HEK293 (cell line): Measurements from ENCODE around the gene HRG.

Source experiments
- CTCF ChIA-PET: fragments of 350-600 bp; formaldehyde crosslinking; extraction: SDS; loops from one replicate; lab custom pipeline; 2021; ENCODE audit warnings: antibody characterized with exemption; lab: Yijun Ruan, JAX
- POLR2A ChIA-PET: fragments of 300-600 bp; formaldehyde crosslinking; extraction: SDS; loops from one replicate; lab custom pipeline; 2020; ENCODE audit warnings: antibody characterized with exemption, inconsistent platforms; lab: Yijun Ruan, JAX
- H3K27ac ChIP-seq: fragments of 200-500 bp; sonication (Bioruptor generic); 2 replicates; pipeline ENCODE4 v1.5.1; 2014; ENCODE audit warnings: low read depth, low read length, control low read depth, inconsistent platforms; ENCODE audit errors: extremely low read depth
- H3K36me3 ChIP-seq, 2 experiments: fragments of 200-500 bp in 1 of 2; sonication (Bioruptor generic) in 1 of 2; 1 replicate in 1 of 2; 2 replicates in 1 of 2; pipeline ENCODE4 v1.5.1; 2014 to 2017; ENCODE audit warnings: inconsistent platforms in 2 of 2, low read length in 2 of 2; ENCODE audit not compliant: control insufficient read depth in 2 of 2, insufficient read depth in 1 of 2
- H3K4me1 ChIP-seq: fragments of 200-500 bp; sonication (Bioruptor generic); 2 replicates; pipeline ENCODE4 v1.5.1; 2014; ENCODE audit warnings: mild to moderate bottlenecking, low read length, inconsistent platforms; ENCODE audit not compliant: control insufficient read depth, insufficient read depth
- H3K4me3 ChIP-seq: 2 replicates; pipeline ENCODE4 v1.5.1; 2011; ENCODE audit warnings: low read depth, mild to moderate bottlenecking, control low read depth, low read length, moderate library complexity
- H3K9me3 ChIP-seq: fragments of 200-500 bp; sonication (Bioruptor generic); 2 replicates; pipeline ENCODE4 v1.5.1; 2014; ENCODE audit warnings: low read depth, low read length, inconsistent platforms; ENCODE audit not compliant: control insufficient read depth, insufficient read depth
- IKZF3 ChIP-seq: fragments of 450-650 bp; IDR thresholded peaks from 2 replicates; pipeline ENCODE4 v1.5.0; 2018; ENCODE audit warnings: missing biosample characterization, mild to moderate bottlenecking, missing genetic modification characterization, moderate library complexity
- KLF1 ChIP-seq: fragments of 450-650 bp; formaldehyde crosslinking; IDR thresholded peaks from 2 replicates; pipeline ENCODE4 v1.5.1; 2016; ENCODE audit warnings: missing biosample characterization, missing genetic modification characterization
- KLF10 ChIP-seq: fragments of 450-650 bp; IDR thresholded peaks from 2 replicates; pipeline ENCODE4 v1.5.1; 2018; ENCODE audit warnings: missing biosample characterization, mild to moderate bottlenecking, missing genetic modification characterization
- OVOL3 ChIP-seq: fragments of 450-650 bp; formaldehyde crosslinking; IDR thresholded peaks from 2 replicates; pipeline ENCODE4 v1.5.1; 2016; ENCODE audit warnings: missing biosample characterization, missing genetic modification characterization
- RBAK ChIP-seq: fragments of 450-650 bp; formaldehyde crosslinking; IDR thresholded peaks from 2 replicates; pipeline ENCODE4 v1.5.1; 2016; ENCODE audit warnings: missing biosample characterization, missing genetic modification characterization
- SP2 ChIP-seq: fragments of 450-650 bp; formaldehyde crosslinking; IDR thresholded peaks from 2 replicates; pipeline ENCODE4 v1.5.1; 2016; ENCODE audit warnings: missing biosample characterization, missing genetic modification characterization
- YY1 ChIP-seq: fragments of 450-650 bp; formaldehyde crosslinking; IDR thresholded peaks from 2 replicates; pipeline ENCODE4 v1.5.1; 2018; ENCODE audit warnings: missing biosample characterization, missing genetic modification characterization
- ZBTB20 ChIP-seq: fragments of 450-650 bp; formaldehyde crosslinking; IDR thresholded peaks from 2 replicates; pipeline ENCODE4 v1.5.1; 2016; ENCODE audit warnings: missing biosample characterization, missing genetic modification characterization
- ZBTB7A ChIP-seq: fragments of 450-650 bp; formaldehyde crosslinking; IDR thresholded peaks from 2 replicates; pipeline ENCODE4 v1.5.1; 2016; ENCODE audit warnings: low read depth, missing biosample characterization, missing genetic modification characterization
- ZEB2 ChIP-seq: fragments of 450-650 bp; formaldehyde crosslinking; IDR thresholded peaks from 2 replicates; pipeline ENCODE4 v1.5.1; 2016; ENCODE audit warnings: missing biosample characterization, missing genetic modification characterization
- ZNF121 ChIP-seq: fragments of 450-650 bp; formaldehyde crosslinking; IDR thresholded peaks from 2 replicates; pipeline ENCODE4 v1.5.1; 2016; ENCODE audit warnings: missing biosample characterization, missing genetic modification characterization
- ZNF133 ChIP-seq: fragments of 450-650 bp; formaldehyde crosslinking; IDR thresholded peaks from 2 replicates; pipeline ENCODE4 v1.5.1; 2016; ENCODE audit warnings: missing biosample characterization, missing genetic modification characterization
- ZNF184 ChIP-seq: fragments of 450-650 bp; IDR thresholded peaks from 2 replicates; pipeline ENCODE4 v1.5.1; 2018; ENCODE audit warnings: missing biosample characterization, mild to moderate bottlenecking, missing genetic modification characterization
- ZNF202 ChIP-seq: fragments of 450-650 bp; formaldehyde crosslinking; IDR thresholded peaks from 2 replicates; pipeline ENCODE4 v1.5.1; 2016; ENCODE audit warnings: missing biosample characterization, missing genetic modification characterization, borderline replicate concordance
- ZNF221 ChIP-seq: fragments of 450-650 bp; formaldehyde crosslinking; IDR thresholded peaks from 2 replicates; pipeline ENCODE4 v1.5.1; 2017; ENCODE audit warnings: missing biosample characterization, missing genetic modification characterization, borderline replicate concordance
- ZNF23 ChIP-seq: fragments of 450-650 bp; formaldehyde crosslinking; IDR thresholded peaks from 2 replicates; pipeline ENCODE4 v1.5.1; 2016; ENCODE audit warnings: missing biosample characterization, missing genetic modification characterization, borderline replicate concordance
- ZNF239 ChIP-seq: fragments of 450-650 bp; formaldehyde crosslinking; IDR thresholded peaks from 2 replicates; pipeline ENCODE4 v1.5.1; 2016; ENCODE audit warnings: missing biosample characterization, missing genetic modification characterization
- ZNF24 ChIP-seq: fragments of 450-650 bp; formaldehyde crosslinking; IDR thresholded peaks from 2 replicates; pipeline ENCODE4 v1.5.1; 2016; ENCODE audit warnings: missing biosample characterization, missing genetic modification characterization
- ZNF366 ChIP-seq: fragments of 450-650 bp; formaldehyde crosslinking; conservative IDR thresholded peaks from 2 replicates; pipeline ENCODE4 v1.5.1; 2016; ENCODE audit warnings: missing biosample characterization, missing genetic modification characterization
- ZNF37A ChIP-seq: fragments of 450-650 bp; IDR thresholded peaks from 2 replicates; pipeline ENCODE4 v1.5.1; 2018; ENCODE audit warnings: missing biosample characterization, missing genetic modification characterization
- ZNF423 ChIP-seq: fragments of 450-650 bp; formaldehyde crosslinking; IDR thresholded peaks from 2 replicates; pipeline ENCODE4 v1.5.1; 2016; ENCODE audit warnings: missing biosample characterization, missing genetic modification characterization
- ZNF501 ChIP-seq: fragments of 450-650 bp; formaldehyde crosslinking; IDR thresholded peaks from 2 replicates; pipeline ENCODE4 v1.5.1; 2016; ENCODE audit warnings: missing biosample characterization, missing genetic modification characterization
- ZNF530 ChIP-seq: fragments of 450-650 bp; formaldehyde crosslinking; IDR thresholded peaks from 2 replicates; pipeline ENCODE4 v1.5.1; 2016; ENCODE audit warnings: low read depth, missing biosample characterization, missing genetic modification characterization
- ZNF561 ChIP-seq: fragments of 450-650 bp; IDR thresholded peaks from 2 replicates; pipeline ENCODE4 v1.5.1; 2018; ENCODE audit warnings: missing biosample characterization, missing genetic modification characterization, borderline replicate concordance
- ZNF654 ChIP-seq: fragments of 450-650 bp; formaldehyde crosslinking; IDR thresholded peaks from 2 replicates; pipeline ENCODE4 v1.5.1; 2016; ENCODE audit warnings: low read depth, missing biosample characterization, missing genetic modification characterization
- ZNF658 ChIP-seq: fragments of 450-650 bp; formaldehyde crosslinking; IDR thresholded peaks from 2 replicates; pipeline ENCODE4; 2016; ENCODE audit warnings: missing biosample characterization, missing genetic modification characterization
- ZNF701 ChIP-seq: fragments of 450-650 bp; formaldehyde crosslinking; IDR thresholded peaks from 2 replicates; pipeline ENCODE4 v1.5.1; 2016; ENCODE audit warnings: missing biosample characterization, missing genetic modification characterization
- ZNF707 ChIP-seq: fragments of 450-650 bp; formaldehyde crosslinking; IDR thresholded peaks from 2 replicates; pipeline ENCODE4 v1.5.1; 2016; ENCODE audit warnings: missing biosample characterization, missing genetic modification characterization
- ZNF830 ChIP-seq: fragments of 450-650 bp; IDR thresholded peaks from 2 replicates; pipeline ENCODE4 v1.5.0; 2018; ENCODE audit warnings: missing biosample characterization, missing genetic modification characterization, low read depth, mild to moderate bottlenecking, moderate library complexity
- ZSCAN16 ChIP-seq: fragments of 450-650 bp; formaldehyde crosslinking; IDR thresholded peaks from 2 replicates; pipeline ENCODE4 v1.5.1; 2016; ENCODE audit warnings: missing biosample characterization, missing genetic modification characterization
- ZSCAN30 ChIP-seq: fragments of 450-650 bp; IDR thresholded peaks from 2 replicates; pipeline ENCODE4 v1.5.1; 2018; ENCODE audit warnings: missing biosample characterization, mild to moderate bottlenecking, missing genetic modification characterization, moderate library complexity
- TF ChIP-seq, protein P1 (sequence below): IDR thresholded peaks from 2 replicates; pipeline ENCODE4 v1.6.1; 2011; ENCODE audit warnings: mild to moderate bottlenecking, low read depth, low read length, borderline replicate concordance
- TF ChIP-seq, protein P2 (sequence below): fragments of 450-650 bp; formaldehyde crosslinking; IDR thresholded peaks from 2 replicates; pipeline ENCODE4 v1.5.1; 2017; ENCODE audit warnings: missing biosample characterization, missing genetic modification characterization
- TF ChIP-seq, protein P3 (sequence below): fragments of 450-650 bp; IDR thresholded peaks from 2 replicates; pipeline ENCODE4 v1.5.1; 2018; ENCODE audit warnings: missing biosample characterization, mild to moderate bottlenecking, missing genetic modification characterization

The HRG gene

DNA sequence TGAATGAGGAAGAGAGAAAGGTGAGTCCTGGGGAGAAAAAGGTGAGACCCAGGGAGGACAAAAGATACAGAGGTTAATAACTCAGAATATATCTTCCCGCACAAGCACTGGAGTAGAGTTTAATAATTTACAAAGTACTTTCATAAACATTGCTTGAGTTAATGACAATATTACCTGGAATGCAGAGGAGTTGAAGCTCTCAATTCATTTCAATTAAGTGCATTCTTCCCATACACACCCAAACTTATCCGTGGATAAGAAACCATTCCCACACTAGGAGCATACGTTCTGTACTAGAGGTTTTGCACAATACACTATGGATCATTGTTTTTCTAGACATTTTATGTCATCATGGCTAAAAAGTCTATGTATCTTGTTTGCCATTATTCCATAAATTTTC, 28.0 kb downstream of the HRG start:
- no peaks in the 10 kb centered on the region for H3K9me3 ChIP-seq
- ChIA-PET POLR2A (no interaction called here), CTCF (interaction anchor here (0.6 kb wide), 1 partner anchor 369 kb away, joined by 5 read pairs; no protein-coding TSS in a partner anchor)
- no peak overlapping the region for H3K27ac ChIP-seq
- H3K36me3 ChIP-seq = no peaks in the 10 kb centered on the region
- no peak for TF ChIP-seq ZNF202 (tag by site-specific recombination)
- no peak for TF ChIP-seq ZNF366 (tag by site-specific recombination)
- TF ChIP-seq ZNF37A (tag by site-specific recombination) = no peak
- TF ChIP-seq ZNF423 (tag by site-specific recombination) = no peak
- TF ChIP-seq RBAK = no peak
- no peak for TF ChIP-seq ZBTB20 (tag by site-specific recombination)
- no peak for TF ChIP-seq ZNF184 (tag by site-specific recombination)
- no peak for TF ChIP-seq ZEB2 (tag by site-specific recombination)
- no peak for TF ChIP-seq KLF1 (tag by site-specific recombination)
- TF ChIP-seq ZNF239 (tag by site-specific recombination) = no peak
- no peak for TF ChIP-seq ZSCAN16 (tag by site-specific recombination)
- no peak for TF ChIP-seq OVOL3 (tag by site-specific recombination)
- TF ChIP-seq ZNF133 (tag by site-specific recombination) = no peak
- TF ChIP-seq YY1 = no peak
- TF ChIP-seq ZNF654 (tag by site-specific recombination) = no peak
- no peak for TF ChIP-seq ZNF530 (tag by site-specific recombination)
- TF ChIP-seq, protein P1, sequence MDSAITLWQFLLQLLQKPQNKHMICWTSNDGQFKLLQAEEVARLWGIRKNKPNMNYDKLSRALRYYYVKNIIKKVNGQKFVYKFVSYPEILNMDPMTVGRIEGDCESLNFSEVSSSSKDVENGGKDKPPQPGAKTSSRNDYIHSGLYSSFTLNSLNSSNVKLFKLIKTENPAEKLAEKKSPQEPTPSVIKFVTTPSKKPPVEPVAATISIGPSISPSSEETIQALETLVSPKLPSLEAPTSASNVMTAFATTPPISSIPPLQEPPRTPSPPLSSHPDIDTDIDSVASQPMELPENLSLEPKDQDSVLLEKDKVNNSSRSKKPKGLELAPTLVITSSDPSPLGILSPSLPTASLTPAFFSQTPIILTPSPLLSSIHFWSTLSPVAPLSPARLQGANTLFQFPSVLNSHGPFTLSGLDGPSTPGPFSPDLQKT = no peak
- no peak for TF ChIP-seq ZNF501 (tag by site-specific recombination)
- TF ChIP-seq ZNF561 (tag by site-specific recombination) = no peak
- no peak for TF ChIP-seq KLF10 (tag by site-specific recombination)
- no peaks in the 10 kb centered on the region for H3K4me1 ChIP-seq
- no peak overlapping the region for H3K4me3 ChIP-seq

DNA sequence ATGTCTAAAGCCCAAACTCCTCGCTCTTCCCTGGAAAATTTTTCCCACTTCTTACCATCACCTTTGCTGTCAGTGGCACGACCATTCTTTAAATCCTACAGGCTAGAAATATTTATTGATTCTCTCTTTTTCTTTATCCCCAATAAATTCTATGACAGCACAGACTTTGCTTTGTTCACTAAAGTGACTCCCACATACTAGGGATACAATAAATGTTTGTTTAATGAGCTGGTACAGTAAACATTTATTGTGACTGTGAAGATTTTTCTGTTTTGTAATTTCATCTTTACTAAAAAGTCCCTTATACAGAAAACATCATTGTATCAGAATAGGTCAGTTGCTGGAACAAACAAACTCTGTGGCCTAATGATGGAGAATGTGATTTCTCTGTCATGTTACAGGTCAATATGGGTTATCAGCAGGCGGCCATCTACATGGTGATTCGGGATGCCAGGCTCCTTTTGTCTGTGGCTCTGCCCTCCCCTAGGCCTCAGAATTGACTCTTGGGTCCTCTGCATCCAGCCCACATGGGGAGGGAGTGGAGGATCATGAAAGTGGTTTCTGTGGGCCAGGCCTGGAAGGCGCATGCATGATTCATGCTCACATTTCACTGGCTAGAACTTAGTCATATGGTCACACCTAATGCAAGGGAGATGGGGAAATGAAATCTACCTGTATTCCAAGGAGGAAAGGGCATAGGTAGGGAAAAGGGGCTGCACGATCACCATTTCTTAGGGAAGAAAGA, 28.6 kb downstream of the HRG start:
- POLR2A ChIA-PET = no interaction called here
- Histone ChIP-seq H3K4me1 (no peaks in the 10 kb centered on the region), H3K9me3 (no peaks in the 10 kb centered on the region), H3K4me3 (no peak overlapping the region), H3K36me3 (no peaks in the 10 kb centered on the region), H3K27ac (no peak overlapping the region)
- CTCF ChIA-PET = no interaction called here
- no peak for TF ChIP-seq ZSCAN30
- TF ChIP-seq, protein P2, sequence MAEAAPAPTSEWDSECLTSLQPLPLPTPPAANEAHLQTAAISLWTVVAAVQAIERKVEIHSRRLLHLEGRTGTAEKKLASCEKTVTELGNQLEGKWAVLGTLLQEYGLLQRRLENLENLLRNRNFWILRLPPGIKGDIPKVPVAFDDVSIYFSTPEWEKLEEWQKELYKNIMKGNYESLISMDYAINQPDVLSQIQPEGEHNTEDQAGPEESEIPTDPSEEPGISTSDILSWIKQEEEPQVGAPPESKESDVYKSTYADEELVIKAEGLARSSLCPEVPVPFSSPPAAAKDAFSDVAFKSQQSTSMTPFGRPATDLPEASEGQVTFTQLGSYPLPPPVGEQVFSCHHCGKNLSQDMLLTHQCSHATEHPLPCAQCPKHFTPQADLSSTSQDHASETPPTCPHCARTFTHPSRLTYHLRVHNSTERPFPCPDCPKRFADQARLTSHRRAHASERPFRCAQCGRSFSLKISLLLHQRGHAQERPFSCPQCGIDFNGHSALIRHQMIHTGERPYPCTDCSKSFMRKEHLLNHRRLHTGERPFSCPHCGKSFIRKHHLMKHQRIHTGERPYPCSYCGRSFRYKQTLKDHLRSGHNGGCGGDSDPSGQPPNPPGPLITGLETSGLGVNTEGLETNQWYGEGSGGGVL (tag by site-specific recombination) = no peak
- TF ChIP-seq ZNF24 (tag by site-specific recombination) = no peak
- no peak for TF ChIP-seq ZNF830
- TF ChIP-seq, protein P3, sequence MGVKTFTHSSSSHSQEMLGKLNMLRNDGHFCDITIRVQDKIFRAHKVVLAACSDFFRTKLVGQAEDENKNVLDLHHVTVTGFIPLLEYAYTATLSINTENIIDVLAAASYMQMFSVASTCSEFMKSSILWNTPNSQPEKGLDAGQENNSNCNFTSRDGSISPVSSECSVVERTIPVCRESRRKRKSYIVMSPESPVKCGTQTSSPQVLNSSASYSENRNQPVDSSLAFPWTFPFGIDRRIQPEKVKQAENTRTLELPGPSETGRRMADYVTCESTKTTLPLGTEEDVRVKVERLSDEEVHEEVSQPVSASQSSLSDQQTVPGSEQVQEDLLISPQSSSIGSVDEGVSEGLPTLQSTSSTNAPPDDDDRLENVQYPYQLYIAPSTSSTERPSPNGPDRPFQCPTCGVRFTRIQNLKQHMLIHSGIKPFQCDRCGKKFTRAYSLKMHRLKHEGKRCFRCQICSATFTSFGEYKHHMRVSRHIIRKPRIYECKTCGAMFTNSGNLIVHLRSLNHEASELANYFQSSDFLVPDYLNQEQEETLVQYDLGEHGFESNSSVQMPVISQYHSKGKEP (tag by site-specific recombination) = no peak
- no peak for TF ChIP-seq ZNF707 (tag by site-specific recombination)
- no peak for TF ChIP-seq ZNF23
- TF ChIP-seq ZNF121 (tag by site-specific recombination) = no peak
- TF ChIP-seq IKZF3 = no peak
- TF ChIP-seq SP2 (tag by site-specific recombination) = no peak
- no peak for TF ChIP-seq ZNF701 (tag by site-specific recombination)
- no peak for TF ChIP-seq ZBTB7A
- no peak for TF ChIP-seq ZNF658
- no peak for TF ChIP-seq ZNF221 (tag by site-specific recombination)
